Peyer's patch (tissue), 4 donors: ENCODE data around the gene KRTCAP2. TPM values are rescaled to one million over a fixed set of nuclear protein-coding genes. Genes with fewer than 3 reads are reported as not detected.
A peak's percentile ranks its signal among the peaks of the same experiment; 100 is the strongest.

Source experiments
- DNase-seq, 3 donors: peaks; one replicate each; pipeline ENCODE4 v3.0.0-alpha.2; 2017 to 2019
- H3K27ac ChIP-seq, 4 donors: fragments of 200-600 bp; sonication (generic); one replicate each; pipeline ENCODE4 v1.5.1; 2016 to 2019
- H3K27me3 ChIP-seq, 2 donors: fragments of 200-600 bp; sonication (generic); one replicate each; pipeline ENCODE4 v1.5.1; 2019
- H3K36me3 ChIP-seq, 3 donors: fragments of 200-600 bp; sonication (generic); one replicate each; pipeline ENCODE4 v1.5.1; 2016 to 2019
- H3K4me1 ChIP-seq, 4 donors: fragments of 200-600 bp; sonication (generic); one replicate each; pipeline ENCODE4 v1.5.1; 2016 to 2019
- H3K4me3 ChIP-seq, 4 donors: fragments of 200-600 bp; sonication (generic); 1 replicate in 3 of 4; 2 replicates in 1 of 4; pipeline ENCODE4 v1.5.1; 2016 to 2019; ENCODE audit warnings: mild to moderate bottlenecking in 1 of 4
- H3K9me3 ChIP-seq, 4 donors: fragments of 200-600 bp; sonication (generic); one replicate each; pipeline ENCODE4 v1.5.1; 2016 to 2019; ENCODE audit warnings: mild to moderate bottlenecking in 1 of 4
- POLR2A ChIP-seq, 2 donors: fragments of 450-650 bp; IDR thresholded peaks; one replicate each; pipeline ENCODE4 v1.5.1; 2017; ENCODE audit warnings: antibody characterized with exemption in 2 of 2, mild to moderate bottlenecking in 2 of 2, moderate library complexity in 2 of 2
- total RNA-seq, 4 donors: library from RNA; depleted of rRNA; stranded (reverse); fragments of >200 nt; gene quantifications; one replicate each; pipeline ENCODE4 v1.1.0, GENCODE V29; 2016
- TF ChIP-seq, protein P1 (sequence below), 6 experiments: fragments of 450-650 bp in 4 of 6; fragments of 200-600 bp in 2 of 6; sonication (generic) in 1 of 6; IDR thresholded peaks; one replicate each; pipeline ENCODE4 v1.5.1; 2017 to 2019; ENCODE audit warnings: antibody characterized with exemption in 6 of 6, mild to moderate bottlenecking in 3 of 6, moderate library complexity in 1 of 6

Gene KRTCAP2
- total RNA-seq, 4 donors from 2014 or later, result 111 to 137 (median 117) TPM

DNA sequence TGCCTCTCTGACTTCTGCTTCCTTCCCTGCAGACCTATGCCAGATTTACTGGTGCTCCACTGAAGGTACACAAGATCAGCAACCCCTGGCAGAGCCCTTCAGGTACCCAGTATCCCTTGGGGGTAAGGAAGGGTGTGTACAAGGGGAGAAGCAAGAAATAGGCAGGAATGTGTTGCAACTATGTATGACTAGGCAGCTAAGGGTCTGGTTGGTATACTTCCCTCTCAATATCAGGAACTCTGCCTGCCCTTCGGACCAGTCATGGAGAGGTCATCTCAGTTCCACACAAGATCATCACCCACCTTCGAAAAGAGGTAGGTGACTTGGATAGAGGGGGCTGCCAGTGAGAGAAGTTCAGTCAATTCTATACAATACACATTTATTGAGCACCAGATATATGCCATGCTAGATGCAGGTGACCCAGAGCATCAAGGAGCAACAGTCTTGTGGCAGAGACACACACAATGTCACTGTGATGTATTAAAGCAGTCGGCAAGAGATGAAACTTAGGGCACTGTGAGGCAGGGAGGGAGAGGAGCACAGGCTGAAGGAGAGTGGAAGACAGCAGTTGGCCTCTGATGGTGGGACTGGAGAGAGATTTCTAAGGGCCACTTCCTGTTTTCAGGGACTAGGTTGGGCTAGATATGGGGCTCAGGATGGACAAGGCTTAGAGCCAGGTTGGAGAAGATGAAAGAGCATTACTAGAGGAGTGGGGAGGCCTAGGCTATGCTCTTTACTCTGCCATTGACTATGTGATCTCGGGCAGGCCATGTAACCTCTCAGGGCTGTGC lies 37.4 kb upstream of the KRTCAP2 start:
- H3K27ac ChIP-seq, result no peak overlapping the region
- no peaks in the 10 kb centered on the region for H3K9me3 ChIP-seq
- H3K36me3 ChIP-seq, result peaks cover 0 to 3% (median 0%) of the 10 kb centered on the region in 3 donors
- H3K4me3 ChIP-seq, result no peak overlapping the region
- no peak for DNase-seq
- peaks cover 5 to 29% (median 13%) of the 10 kb centered on the region in 4 donors for H3K4me1 ChIP-seq
- TF ChIP-seq, protein P1, sequence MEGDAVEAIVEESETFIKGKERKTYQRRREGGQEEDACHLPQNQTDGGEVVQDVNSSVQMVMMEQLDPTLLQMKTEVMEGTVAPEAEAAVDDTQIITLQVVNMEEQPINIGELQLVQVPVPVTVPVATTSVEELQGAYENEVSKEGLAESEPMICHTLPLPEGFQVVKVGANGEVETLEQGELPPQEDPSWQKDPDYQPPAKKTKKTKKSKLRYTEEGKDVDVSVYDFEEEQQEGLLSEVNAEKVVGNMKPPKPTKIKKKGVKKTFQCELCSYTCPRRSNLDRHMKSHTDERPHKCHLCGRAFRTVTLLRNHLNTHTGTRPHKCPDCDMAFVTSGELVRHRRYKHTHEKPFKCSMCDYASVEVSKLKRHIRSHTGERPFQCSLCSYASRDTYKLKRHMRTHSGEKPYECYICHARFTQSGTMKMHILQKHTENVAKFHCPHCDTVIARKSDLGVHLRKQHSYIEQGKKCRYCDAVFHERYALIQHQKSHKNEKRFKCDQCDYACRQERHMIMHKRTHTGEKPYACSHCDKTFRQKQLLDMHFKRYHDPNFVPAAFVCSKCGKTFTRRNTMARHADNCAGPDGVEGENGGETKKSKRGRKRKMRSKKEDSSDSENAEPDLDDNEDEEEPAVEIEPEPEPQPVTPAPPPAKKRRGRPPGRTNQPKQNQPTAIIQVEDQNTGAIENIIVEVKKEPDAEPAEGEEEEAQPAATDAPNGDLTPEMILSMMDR (IDR thresholded peaks at IDR 0.05), result no peak
- TF ChIP-seq POLR2A (IDR thresholded peaks at IDR 0.05), result no peak
- no peaks in the 10 kb centered on the region for H3K27me3 ChIP-seq

DNA sequence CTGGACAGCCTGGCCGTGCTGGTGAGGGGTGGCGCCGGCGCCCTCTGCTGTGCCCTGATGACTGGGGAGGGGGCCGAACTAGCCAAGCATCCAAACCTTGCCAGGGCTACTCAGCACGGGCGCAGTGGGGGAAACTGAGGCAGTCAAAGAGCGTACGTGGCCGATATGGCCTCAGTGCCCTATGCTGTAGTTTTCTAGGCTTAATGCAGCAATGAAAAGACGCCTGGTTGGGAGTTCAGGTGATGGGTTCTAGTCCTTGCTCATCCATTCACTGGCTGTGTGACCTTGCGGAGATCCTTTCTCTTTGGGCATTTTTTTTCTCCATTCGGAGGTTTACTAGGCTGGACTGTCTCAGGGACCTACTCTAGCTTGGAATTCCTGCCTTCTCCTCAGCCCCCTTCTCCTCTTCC lies 36.2 kb upstream of the KRTCAP2 start:
- Histone ChIP-seq H3K4me1 (peaks cover 5 to 29% (median 13%) of the 10 kb centered on the region in 4 donors), H3K27ac (peak overlapping the region; percentile 95 to 99 (median 97)), H3K36me3 (peaks cover 0 to 3% (median 0%) of the 10 kb centered on the region in 3 donors), H3K27me3 (no peaks in the 10 kb centered on the region), H3K9me3 (no peaks in the 10 kb centered on the region), H3K4me3 (peak overlapping the region; percentile 63 to 93 (median 83))
- no peak for DNase-seq
- TF ChIP-seq, protein P1 (IDR thresholded peaks at IDR 0.05), result no peak
- TF ChIP-seq POLR2A (IDR thresholded peaks at IDR 0.05), result no peak

DNA sequence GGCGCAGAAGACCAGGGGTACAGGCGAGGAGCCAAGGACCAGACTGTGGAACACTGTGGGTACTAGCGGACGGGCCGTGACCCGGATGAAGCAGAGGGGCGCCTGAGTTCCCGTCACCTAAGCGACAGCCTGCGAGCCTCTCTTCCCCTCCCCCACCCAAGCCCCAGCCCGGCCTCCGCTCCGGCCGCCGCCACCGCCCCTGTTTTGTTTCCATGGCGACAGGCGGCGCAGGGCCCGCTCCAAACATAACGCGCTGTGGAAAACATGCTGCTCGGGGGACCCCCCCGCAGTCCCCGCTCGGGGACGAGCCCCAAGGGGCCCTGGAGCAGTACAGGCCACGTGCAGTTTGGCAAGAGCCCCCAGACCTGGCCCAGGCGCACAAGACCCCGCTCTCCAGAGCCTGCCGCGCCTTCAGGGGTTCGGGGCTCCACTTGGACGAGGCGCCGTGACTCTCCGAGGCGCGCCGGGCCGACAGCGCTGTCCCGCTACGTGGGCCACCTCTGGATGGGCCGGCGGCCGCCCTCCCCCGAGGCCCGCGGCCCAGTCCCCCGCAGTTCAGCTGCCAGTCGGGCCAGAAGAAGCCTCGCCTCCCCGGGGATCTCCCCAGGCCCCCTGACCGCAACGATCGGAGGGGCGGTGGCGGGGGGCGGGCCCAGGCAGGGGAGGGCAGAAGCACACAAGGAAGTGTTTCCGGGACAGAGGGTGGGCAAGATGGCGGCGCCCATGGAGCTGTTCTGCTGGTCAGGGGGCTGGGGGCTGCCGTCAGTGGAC lies 35.6 kb upstream of the KRTCAP2 start, which contains the start of gene MTX1:
MTX1 (plus strand) TSS at position 155 of the 771 bp plus-strand sequence; CDS start at position 265, 110 bp downstream.
- no peaks in the 10 kb centered on the region for H3K9me3 ChIP-seq
- peaks cover 0 to 3% (median 0%) of the 10 kb centered on the region in 3 donors for H3K36me3 ChIP-seq
- peaks cover 5 to 29% (median 13%) of the 10 kb centered on the region in 4 donors for H3K4me1 ChIP-seq
- no peaks in the 10 kb centered on the region for H3K27me3 ChIP-seq
- TF ChIP-seq POLR2A (IDR thresholded peaks at IDR 0.05), result peak; percentile 22 to 38
- TF ChIP-seq, protein P1 (IDR thresholded peaks at IDR 0.05), result no peak
- H3K27ac ChIP-seq, result peak within 1 kb of the TSS; percentile 95 to 99 (median 97)
- DNase-seq, result peak; percentile 87 to 92 (median 88)
- peak within 1 kb of the TSS; percentile 63 to 93 (median 83) for H3K4me3 ChIP-seq

GRCh38 chr1:155207806-155208540 lies 34.9 kb upstream of the KRTCAP2 start, which contains the start of gene THBS3:
TSS of gene THBS3 (minus strand) at chr1:155207897. CDS start at chr1:155207876, 21 bp downstream.
- Histone ChIP-seq H3K4me3 (peak within 1 kb of the TSS; percentile 63 to 93 (median 83)), H3K27me3 (no peaks in the 10 kb centered on the region), H3K9me3 (no peaks in the 10 kb centered on the region), H3K36me3 (peaks cover 0 to 3% (median 0%) of the 10 kb centered on the region in 3 donors), H3K27ac (peak within 1 kb of the TSS; percentile 95 to 99 (median 97)), H3K4me1 (peaks cover 5 to 29% (median 13%) of the 10 kb centered on the region in 4 donors)
- DNase-seq, result no peak
- TF ChIP-seq POLR2A (IDR thresholded peaks at IDR 0.05), result no peak
- TF ChIP-seq, protein P1 (IDR thresholded peaks at IDR 0.05), result no peak
